Lower leg skin (tissue), 3 donors: ENCODE data around the gene NINJ2.

ENCODE experiments used
- POLR2A ChIP-seq, 2 donors: fragments of 450-650 bp; IDR thresholded peaks; one replicate each; pipeline ENCODE4 v1.6.1; 2016 to 2017; ENCODE audit warnings: antibody characterized with exemption in 2 of 2, mild to moderate bottlenecking in 1 of 2, moderate library complexity in 1 of 2
- TF ChIP-seq, protein P1 (sequence below), 3 donors: fragments of 450-650 bp; IDR thresholded peaks; one replicate each; pipeline ENCODE4 v1.5.1; 2016; ENCODE audit warnings: antibody characterized with exemption in 3 of 3, mild to moderate bottlenecking in 3 of 3, moderate library complexity in 2 of 3

DNA sequence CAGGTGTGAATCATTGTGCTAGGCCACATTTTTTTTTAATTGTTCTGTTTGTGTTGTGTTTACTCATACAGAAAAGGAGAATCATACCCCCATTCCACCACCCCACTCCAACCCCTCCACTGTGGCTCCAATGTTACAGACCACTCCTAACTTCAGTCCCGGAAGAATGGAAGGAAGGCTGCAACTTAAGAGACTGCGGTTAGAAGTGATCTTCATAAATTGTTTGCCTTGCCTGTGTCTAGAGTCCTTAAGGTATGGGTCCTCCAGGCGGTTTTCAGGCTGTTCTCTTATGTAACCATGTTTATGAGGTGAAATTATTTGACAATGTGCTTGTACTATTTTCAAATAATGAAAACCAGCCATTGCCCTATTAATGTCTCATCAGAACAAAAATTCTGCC is 22.5 kb downstream of the NINJ2 start:
- TF ChIP-seq, protein P1, sequence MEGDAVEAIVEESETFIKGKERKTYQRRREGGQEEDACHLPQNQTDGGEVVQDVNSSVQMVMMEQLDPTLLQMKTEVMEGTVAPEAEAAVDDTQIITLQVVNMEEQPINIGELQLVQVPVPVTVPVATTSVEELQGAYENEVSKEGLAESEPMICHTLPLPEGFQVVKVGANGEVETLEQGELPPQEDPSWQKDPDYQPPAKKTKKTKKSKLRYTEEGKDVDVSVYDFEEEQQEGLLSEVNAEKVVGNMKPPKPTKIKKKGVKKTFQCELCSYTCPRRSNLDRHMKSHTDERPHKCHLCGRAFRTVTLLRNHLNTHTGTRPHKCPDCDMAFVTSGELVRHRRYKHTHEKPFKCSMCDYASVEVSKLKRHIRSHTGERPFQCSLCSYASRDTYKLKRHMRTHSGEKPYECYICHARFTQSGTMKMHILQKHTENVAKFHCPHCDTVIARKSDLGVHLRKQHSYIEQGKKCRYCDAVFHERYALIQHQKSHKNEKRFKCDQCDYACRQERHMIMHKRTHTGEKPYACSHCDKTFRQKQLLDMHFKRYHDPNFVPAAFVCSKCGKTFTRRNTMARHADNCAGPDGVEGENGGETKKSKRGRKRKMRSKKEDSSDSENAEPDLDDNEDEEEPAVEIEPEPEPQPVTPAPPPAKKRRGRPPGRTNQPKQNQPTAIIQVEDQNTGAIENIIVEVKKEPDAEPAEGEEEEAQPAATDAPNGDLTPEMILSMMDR (IDR thresholded peaks at IDR 0.05), result no peak
- no peak for TF ChIP-seq POLR2A (IDR thresholded peaks at IDR 0.05)
